Glomerular visceral epithelial cell (primary cell): Measurements from ENCODE around the gene WDR45.
A peak's percentile ranks its signal among the peaks of the same experiment; 100 is the strongest.

Experiments used
- DNase-seq: peaks from one replicate; pipeline ENCODE4 v3.0.0-alpha.2; 2016; ENCODE audit errors: extremely low spot score

The WDR45 gene

GRCh38 chrX:49073601-49074575 lies 5.8 kb downstream of the WDR45 start, which contains the start of gene PRAF2:
PRAF2 (minus strand) TSS chrX:49074002; CDS start chrX:49073987, 15 bp downstream.
- DNase-seq, result peak; percentile 87

GRCh38 chrX:49072712-49073095 lies 7.0 kb downstream of the WDR45 start:
- no peak for DNase-seq

DNA sequence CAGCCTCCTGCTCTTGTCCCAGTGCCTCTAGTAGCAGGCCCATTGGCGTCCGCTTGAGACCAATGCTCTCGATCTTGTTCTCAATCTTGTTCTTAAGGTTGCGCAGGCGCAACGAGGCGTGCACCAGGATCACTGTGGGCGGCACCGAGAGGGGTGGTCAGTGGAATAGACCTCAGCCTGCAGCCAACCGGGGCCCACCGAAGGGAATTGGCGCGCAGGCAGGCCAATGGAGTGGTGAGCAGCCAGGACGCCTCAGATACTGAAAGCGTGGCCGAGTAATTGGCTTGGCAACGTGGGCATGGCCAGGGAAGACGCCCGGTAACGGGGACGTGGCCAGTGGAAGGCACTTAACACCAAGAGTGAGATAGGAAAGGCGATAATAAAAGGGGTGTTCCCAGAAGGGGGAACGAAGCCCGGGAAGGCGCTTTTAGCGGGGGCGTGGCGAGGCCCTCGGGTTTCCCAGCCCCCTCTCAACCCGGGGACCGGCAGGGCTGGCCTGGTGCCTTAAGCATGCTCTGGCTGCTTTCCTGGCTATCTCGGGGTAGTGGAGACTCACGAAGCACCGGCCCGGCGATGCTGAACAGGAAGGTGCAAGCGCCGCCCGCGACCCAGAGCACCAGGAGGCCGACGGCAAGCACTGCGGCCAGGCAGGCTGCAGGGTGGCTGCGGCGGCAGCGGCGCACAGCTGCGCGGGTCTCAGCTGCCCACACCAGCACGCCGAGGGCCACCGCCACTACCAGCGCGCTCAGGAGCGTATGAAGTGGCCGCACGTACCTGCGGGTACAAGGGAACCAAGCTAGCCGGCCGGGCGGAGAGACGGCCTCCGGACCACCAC lies 7.6 kb downstream of the WDR45 start:
- no peak for DNase-seq

DNA sequence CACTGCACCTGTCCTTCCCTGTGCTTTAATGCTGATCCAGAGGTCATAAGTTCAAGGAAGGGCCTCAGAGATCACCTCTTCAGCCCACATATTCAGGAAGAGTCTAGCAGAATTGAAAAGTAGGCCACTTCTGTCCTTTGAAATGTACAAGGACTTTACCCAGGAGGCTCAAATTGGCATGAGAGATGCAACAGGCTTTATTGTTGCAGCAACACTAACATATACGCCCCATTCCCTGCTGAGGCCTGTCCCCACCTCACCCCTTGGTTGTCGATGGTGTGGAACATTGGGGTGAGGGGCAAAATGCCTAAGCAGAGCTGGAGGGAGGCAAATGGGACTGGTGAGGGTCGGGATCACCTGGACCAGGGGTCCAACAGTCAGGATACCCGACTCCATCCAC lies 8.7 kb downstream of the WDR45 start:
- no peak for DNase-seq

DNA sequence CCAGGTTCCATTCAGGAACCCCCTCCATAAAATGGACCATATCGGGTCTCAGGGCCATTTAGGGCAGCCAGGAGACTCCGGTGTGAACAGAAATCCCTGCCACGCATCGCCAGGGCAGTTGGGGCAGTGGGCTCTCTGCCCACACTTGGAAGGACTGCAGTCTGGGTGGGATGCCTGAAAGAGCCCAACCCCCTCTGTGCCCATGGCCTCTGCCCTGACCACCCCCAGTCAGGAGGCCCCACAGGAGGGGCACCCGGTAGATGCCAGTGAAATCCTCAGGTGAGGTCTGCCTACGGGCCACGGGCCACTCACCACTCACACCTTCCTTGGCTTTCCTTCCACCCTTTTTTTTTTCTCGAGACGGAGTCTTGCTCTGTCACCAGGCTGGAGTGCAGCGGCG lies 10.6 kb downstream of the WDR45 start:
- no peak for DNase-seq

- DNase-seq, result no peak
These were observed 12.2 kb downstream of the WDR45 start for GRCh38 chrX:49067285-49068120.

DNA sequence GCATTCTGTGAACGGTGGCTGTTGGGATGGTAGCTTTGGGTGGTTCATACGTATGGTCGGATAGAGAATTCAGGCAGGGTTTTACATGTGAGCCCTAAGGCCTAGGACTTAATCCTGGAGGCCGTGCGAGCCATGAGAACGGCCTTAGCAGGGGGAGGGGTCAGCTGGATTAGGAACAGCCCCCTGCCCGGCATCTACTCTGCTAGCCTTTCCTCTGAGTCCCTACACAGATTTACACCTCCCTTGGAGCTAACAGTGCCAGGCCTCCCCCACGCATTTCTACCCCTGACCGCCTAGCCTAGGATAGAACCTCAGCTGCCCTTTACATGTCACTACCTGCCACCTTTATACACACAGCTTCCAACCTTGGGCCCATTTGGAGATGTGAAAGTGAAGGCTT lies 13.0 kb downstream of the WDR45 start:
- DNase-seq, result no peak

- no peak for DNase-seq
These were observed 13.4 kb downstream of the WDR45 start for GRCh38 chrX:49066278-49066677.

GRCh38 chrX:49064735-49065134 lies 15.0 kb downstream of the WDR45 start:
- DNase-seq, result no peak

GRCh38 chrX:49064303-49064702 lies 15.4 kb downstream of the WDR45 start:
- no peak for DNase-seq

GRCh38 chrX:49063715-49064114 lies 16.0 kb downstream of the WDR45 start:
- no peak for DNase-seq

GRCh38 chrX:49061916-49062315 lies 17.8 kb downstream of the WDR45 start:
- no peak for DNase-seq

- DNase-seq, result no peak
These were observed 18.2 kb downstream of the WDR45 start for GRCh38 chrX:49061490-49061889.

DNA sequence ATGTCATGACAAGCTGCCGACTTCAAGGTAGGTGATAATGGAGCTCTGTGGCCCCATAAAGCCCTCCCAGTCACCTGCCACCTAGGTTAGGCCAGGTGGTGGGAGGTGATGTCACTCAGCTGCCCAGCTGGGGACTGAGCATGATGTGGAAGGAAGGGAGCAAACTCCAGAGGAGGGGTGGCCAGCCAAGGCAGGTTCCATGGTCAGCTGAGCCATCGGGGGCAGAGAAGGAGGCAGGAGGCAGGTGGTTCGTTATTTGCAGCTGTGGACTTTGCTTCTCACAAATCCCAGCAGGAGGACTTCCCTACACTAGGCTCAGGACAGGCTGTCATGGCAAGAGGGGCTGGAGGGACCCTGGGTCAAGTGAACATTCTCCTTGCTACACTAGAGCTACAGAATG lies 18.8 kb downstream of the WDR45 start:
- no peak for DNase-seq

GRCh38 chrX:49059681-49060085 lies 20.0 kb downstream of the WDR45 start:
- DNase-seq, result no peak

- no peak for DNase-seq
These were observed 20.5 kb downstream of the WDR45 start for GRCh38 chrX:49059201-49059600.

DNA sequence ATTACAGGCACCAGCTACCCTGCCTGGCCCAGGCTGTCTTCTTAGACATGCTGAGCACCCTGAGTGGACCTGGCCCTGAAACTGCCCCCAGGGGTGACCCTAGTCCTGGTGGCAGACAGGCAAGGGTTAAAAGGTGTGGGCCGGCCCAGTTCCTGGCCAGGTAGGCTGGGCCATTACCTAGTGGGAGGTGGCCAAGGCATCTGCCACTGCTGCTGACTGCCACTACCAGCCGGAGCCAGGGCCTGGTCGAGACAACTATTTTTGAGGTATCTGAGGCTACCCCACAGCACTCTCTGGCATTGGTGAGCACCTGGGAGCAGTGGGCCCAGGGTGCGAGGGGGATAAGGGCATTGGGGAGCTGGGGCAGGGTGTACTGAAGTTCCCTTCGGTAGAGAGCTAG lies 20.9 kb downstream of the WDR45 start, which contains the start of gene CCDC120:
Gene CCDC120 (plus strand): TSS at position 206 of the 400 bp plus-strand sequence. CDS start 3,043 bp downstream, outside the sequence.
- no peak for DNase-seq

- DNase-seq, result no peak
These were observed 25.5 kb downstream of the WDR45 start for GRCh38 chrX:49054073-49054762.

- DNase-seq, result peak; percentile 56
These were observed 26.2 kb downstream of the WDR45 start for GRCh38 chrX:49053223-49054072.

DNA sequence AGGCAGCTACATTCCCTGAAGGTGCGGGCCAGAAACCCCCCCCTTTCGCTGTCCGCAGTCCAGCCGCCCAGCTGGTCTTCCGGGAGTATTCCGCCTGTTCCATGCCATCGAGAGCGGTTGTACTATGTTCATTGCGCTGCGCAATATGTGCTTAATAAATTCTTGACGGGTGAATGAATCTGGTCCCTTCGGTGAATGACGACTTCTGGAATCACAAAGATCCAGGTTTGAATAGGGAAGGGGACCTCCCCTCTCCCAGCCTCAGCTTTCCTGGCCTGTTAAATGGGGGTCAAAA lies 35.8 kb downstream of the WDR45 start:
- no peak for DNase-seq
